Measurements from ENCODE around the gene FBXO2. TPM values are rescaled to one million over a fixed set of nuclear protein-coding genes. Genes with fewer than 3 reads are reported as not detected.

FBXO2 gene
- polyA plus RNA-seq, 1 donor (not counting 4 experiments of a cell fraction or from before 2014, with no cell fraction given): 42.2 TPM

DNA sequence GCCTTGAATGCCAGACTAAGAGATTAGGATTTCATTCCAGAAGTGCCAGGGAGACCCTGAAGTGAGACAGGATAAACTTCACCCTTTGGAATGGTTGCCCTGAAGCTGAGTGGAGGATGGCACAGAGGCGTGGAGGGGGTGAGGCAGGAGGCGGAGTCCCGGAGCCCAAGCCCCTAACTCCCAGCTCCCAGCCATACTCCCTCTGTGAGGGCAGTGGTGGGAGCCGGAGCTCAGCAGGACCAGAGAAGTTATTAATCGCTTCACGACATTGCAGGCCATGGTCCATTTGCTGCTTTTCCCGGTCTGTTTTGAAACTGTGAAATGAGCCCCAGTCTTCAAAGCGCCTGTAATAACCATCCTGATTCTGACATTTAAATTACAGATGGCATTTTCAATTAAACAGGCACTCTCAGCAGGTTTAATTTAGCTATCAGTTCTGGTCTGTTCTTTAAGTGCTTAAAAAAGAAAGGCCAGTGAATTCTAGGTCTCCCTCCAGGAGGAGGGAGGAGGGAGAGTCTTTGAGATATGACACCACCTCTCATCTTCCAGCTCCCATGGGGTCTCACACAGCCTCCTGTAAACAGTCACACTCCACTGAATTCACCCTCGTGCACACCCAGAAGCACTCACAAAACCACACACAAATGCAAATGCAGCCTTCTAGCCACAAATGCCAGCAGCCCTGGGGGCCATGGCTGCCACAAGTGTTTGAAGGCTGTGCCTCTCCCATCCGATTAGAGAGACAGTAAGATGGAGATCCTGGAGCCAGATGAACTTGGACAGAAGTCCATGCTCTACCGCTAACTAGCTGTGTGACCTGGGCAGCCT lies 19.6 kb downstream of the FBXO2 start:
- no peak overlapping the region for H2AFZ ChIP-seq (ENCODE audit: control insufficient read depth, low read length)
- no peak overlapping the region for H3K4me3 ChIP-seq (ENCODE audit: control insufficient read depth in 2 of 3, extremely low read depth in 1 of 3, insufficient read depth in 2 of 3, low read depth in 1 of 3, low read length in 3 of 3)
- H3K9me3 ChIP-seq (ENCODE audit: control insufficient read depth, low read depth, low read length): no peaks in the 10 kb centered on the region
- DNase-seq (ENCODE audit: low read depth, low spot score) (no peak), FAIRE-seq (no peak)
- TF ChIP-seq, protein P1, sequence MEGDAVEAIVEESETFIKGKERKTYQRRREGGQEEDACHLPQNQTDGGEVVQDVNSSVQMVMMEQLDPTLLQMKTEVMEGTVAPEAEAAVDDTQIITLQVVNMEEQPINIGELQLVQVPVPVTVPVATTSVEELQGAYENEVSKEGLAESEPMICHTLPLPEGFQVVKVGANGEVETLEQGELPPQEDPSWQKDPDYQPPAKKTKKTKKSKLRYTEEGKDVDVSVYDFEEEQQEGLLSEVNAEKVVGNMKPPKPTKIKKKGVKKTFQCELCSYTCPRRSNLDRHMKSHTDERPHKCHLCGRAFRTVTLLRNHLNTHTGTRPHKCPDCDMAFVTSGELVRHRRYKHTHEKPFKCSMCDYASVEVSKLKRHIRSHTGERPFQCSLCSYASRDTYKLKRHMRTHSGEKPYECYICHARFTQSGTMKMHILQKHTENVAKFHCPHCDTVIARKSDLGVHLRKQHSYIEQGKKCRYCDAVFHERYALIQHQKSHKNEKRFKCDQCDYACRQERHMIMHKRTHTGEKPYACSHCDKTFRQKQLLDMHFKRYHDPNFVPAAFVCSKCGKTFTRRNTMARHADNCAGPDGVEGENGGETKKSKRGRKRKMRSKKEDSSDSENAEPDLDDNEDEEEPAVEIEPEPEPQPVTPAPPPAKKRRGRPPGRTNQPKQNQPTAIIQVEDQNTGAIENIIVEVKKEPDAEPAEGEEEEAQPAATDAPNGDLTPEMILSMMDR (optimal IDR thresholded peaks at IDR 0.05 in 1 of 3, IDR thresholded peaks at IDR 0.05 in 1 of 3, conservative IDR thresholded peaks at IDR 0.05 in 1 of 3; ENCODE audit: extremely low read depth in 1 of 3, insufficient read depth in 2 of 3, low read length in 3 of 3): no peak
- no peak for TF ChIP-seq EZH2 (IDR thresholded peaks at IDR 0.05; ENCODE audit: low read length)
- no peak overlapping the region for H3K9ac ChIP-seq (ENCODE audit: control insufficient read depth, extremely low read depth, insufficient read depth, low read length)
- H3K27me3 ChIP-seq (ENCODE audit: control insufficient read depth, extremely low read depth, insufficient read depth, low read length): no peaks in the 10 kb centered on the region
- no peaks in the 10 kb centered on the region for H3K36me3 ChIP-seq (ENCODE audit: control insufficient read depth in 2 of 2, extremely low read depth in 1 of 2, insufficient read depth in 2 of 2, low read length in 2 of 2)
- no peaks in the 10 kb centered on the region for H3K79me2 ChIP-seq (ENCODE audit: control insufficient read depth, insufficient read depth, low read length)
- H3K4me2 ChIP-seq (ENCODE audit: control insufficient read depth, extremely low read depth, insufficient read depth, low read depth, low read length): no peak overlapping the region
- H3K9me1 ChIP-seq (ENCODE audit: control insufficient read depth, extremely low read depth, insufficient read depth, low read length): no peaks in the 10 kb centered on the region
- H3K4me1 ChIP-seq (ENCODE audit: control insufficient read depth, extremely low read depth, insufficient read depth, low read length): no peaks in the 10 kb centered on the region
- no peaks in the 10 kb centered on the region for H4K20me1 ChIP-seq (ENCODE audit: control insufficient read depth, extremely low read depth, insufficient read depth, low read length)
- H3K27ac ChIP-seq (ENCODE audit: control insufficient read depth, insufficient read depth, low read length): no peak overlapping the region
- dilution Hi-C loops (cut with MboI; ENCODE audit: extremely low pct_ligation_motif_present, low sequenced_read_pairs): no loop called here

DNA sequence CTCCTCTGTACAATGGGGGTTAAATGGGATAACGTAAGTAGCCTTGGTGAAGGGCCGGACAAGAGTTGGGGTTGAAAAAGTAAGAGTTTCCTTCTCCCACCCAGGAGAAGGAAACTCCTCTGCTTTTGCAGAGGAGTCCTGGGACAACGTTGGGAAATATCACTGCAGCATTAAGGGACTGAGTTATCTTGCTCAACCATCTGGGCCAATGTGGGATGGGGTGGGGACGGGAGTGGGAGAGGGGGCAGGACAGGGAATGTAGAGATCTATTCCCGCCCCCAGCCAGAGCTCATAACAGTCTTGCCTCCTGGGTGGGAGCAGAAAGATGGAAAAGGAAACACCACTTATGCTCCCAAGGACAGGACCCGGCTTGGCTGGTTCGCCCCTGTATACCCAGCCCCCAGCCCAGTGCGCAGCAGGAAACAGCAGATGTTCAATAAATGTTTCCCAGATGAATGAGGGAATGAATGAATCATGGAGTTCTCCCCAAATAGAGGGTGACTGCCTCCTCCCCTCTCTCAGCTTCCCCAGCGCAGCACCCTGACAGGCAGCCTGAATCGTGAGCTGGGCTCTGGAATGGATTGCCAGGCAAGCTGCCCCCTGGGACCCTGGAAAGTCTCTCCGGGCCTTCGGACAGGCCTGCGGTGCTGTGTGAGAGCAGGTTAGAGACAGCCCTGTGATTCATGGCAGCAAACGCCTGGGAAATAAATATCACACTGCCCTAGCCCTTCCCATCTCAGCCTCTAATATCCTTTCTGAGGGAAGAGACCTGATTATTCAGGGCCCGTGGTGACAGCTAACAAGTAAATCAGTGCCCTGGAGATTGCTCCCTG lies 24.8 kb downstream of the FBXO2 start:
- Histone ChIP-seq H3K9me1 (ENCODE audit: control insufficient read depth, extremely low read depth, insufficient read depth, low read length) (no peaks in the 10 kb centered on the region), H3K27ac (ENCODE audit: control insufficient read depth, insufficient read depth, low read length) (no peak overlapping the region), H3K27me3 (ENCODE audit: control insufficient read depth, extremely low read depth, insufficient read depth, low read length) (peaks cover 3% of the 10 kb centered on the region), H3K9ac (ENCODE audit: control insufficient read depth, extremely low read depth, insufficient read depth, low read length) (no peak overlapping the region), H2AFZ (ENCODE audit: control insufficient read depth, low read length) (no peak overlapping the region), H4K20me1 (ENCODE audit: control insufficient read depth, extremely low read depth, insufficient read depth, low read length) (no peaks in the 10 kb centered on the region), H3K4me1 (ENCODE audit: control insufficient read depth, extremely low read depth, insufficient read depth, low read length) (no peaks in the 10 kb centered on the region), H3K79me2 (ENCODE audit: control insufficient read depth, insufficient read depth, low read length) (no peaks in the 10 kb centered on the region), H3K4me3 (ENCODE audit: control insufficient read depth in 2 of 3, extremely low read depth in 1 of 3, insufficient read depth in 2 of 3, low read depth in 1 of 3, low read length in 3 of 3) (no peak overlapping the region), H3K9me3 (ENCODE audit: control insufficient read depth, low read depth, low read length) (no peaks in the 10 kb centered on the region), H3K4me2 (ENCODE audit: control insufficient read depth, extremely low read depth, insufficient read depth, low read depth, low read length) (no peak overlapping the region), H3K36me3 (ENCODE audit: control insufficient read depth in 2 of 2, extremely low read depth in 1 of 2, insufficient read depth in 2 of 2, low read length in 2 of 2) (no peaks in the 10 kb centered on the region)
- TF ChIP-seq EZH2 (IDR thresholded peaks at IDR 0.05; ENCODE audit: low read length): no peak
- TF ChIP-seq, protein P1 (optimal IDR thresholded peaks at IDR 0.05 in 1 of 3, IDR thresholded peaks at IDR 0.05 in 1 of 3, conservative IDR thresholded peaks at IDR 0.05 in 1 of 3; ENCODE audit: extremely low read depth in 1 of 3, insufficient read depth in 2 of 3, low read length in 3 of 3): no peak
- FAIRE-seq (no peak), DNase-seq (ENCODE audit: low read depth, low spot score) (no peak)
- dilution Hi-C loops (cut with MboI; ENCODE audit: extremely low pct_ligation_motif_present, low sequenced_read_pairs): no loop called here

All from keratinocyte (primary cell).